Myocyte (in vitro differentiated cells): ENCODE measurements around the gene ICAM3. TPM values are rescaled to one million over a fixed set of nuclear protein-coding genes. Genes with fewer than 3 reads are reported as not detected.
A peak's percentile ranks its signal among the peaks of the same experiment; 100 is the strongest.

Experiments
- DNase-seq: peaks from one replicate; pipeline ENCODE4 v3.0.0-alpha.2; 2012; ENCODE audit warnings: low read depth
- total RNA-seq: library from RNA; depleted of rRNA; stranded (reverse); fragments of >200 nt; gene quantifications from 2 replicates; pipeline ENCODE4 v1.2.3, GENCODE V29; 2014

Gene ICAM3
- total RNA-seq, 1 donor from 2014 or later = 5.3 TPM

GRCh38 chr19:10292206-10292788 lies 47.1 kb downstream of the ICAM3 start:
- DNase-seq = peak; percentile 75

GRCh38 chr19:10291554-10292205 lies 47.7 kb downstream of the ICAM3 start:
- DNase-seq = no peak

GRCh38 chr19:10290876-10291553 lies 48.4 kb downstream of the ICAM3 start:
- DNase-seq = peak; percentile 69

DNA sequence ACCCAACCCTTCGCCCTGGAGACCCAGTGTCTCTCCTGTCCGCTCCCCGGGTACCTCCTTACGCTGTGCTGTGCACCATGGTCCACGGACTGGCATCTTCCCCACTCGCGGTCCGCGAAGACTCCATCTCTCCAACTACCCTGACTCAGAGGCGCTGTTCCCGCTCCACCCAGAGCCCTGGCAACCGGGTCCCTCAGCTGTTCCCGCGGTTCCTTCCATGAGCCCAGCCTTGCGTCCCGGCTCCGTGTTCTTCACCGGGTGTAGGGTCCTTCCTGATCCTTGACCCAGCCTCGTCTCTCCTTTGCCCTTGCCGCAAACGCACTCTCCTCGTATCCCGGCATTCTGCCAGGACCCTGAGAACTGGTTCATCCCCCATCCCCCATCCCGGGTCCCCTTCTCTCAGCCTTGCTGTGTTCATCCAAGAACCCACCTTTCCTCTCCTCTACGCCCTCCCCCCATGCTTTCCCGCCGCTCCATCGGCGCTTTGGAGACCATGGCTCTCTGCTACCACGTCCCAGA lies 49.0 kb downstream of the ICAM3 start:
- peak; percentile 36 for DNase-seq

- DNase-seq = no peak
Observed at GRCh38 chr19:10289836-10290356, 49.5 kb downstream of the ICAM3 start, which contains the start of gene ICAM5. TSS of gene ICAM5 (plus strand) at chr19:10289952. CDS start at chr19:10290044, 92 bp downstream.

- no peak for DNase-seq
Observed at GRCh38 chr19:10289167-10289835, 50.1 kb downstream of the ICAM3 start.

DNA sequence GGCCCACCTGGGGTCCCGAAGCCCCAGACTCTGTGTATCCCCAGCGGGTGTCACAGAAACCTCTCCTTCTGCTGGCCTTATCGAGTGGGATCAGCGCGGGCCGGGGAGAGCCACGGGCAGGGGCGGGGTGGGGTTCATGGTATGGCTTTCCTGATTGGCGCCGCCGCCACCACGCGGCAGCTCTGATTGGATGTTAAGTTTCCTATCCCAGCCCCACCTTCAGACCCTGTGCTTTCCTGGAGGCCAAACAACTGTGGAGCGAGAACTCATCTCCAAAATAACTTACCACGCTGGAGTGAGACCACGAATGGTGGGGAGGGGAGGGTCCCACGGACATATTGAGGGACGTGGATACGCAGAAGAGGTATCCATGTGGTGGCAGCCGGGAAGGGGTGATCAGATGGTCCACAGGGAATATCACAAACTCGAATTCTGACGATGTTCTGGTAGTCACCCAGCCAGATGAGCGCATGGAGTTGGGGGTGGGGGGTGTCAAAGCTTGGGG lies 50.7 kb downstream of the ICAM3 start:
- DNase-seq = no peak

DNA sequence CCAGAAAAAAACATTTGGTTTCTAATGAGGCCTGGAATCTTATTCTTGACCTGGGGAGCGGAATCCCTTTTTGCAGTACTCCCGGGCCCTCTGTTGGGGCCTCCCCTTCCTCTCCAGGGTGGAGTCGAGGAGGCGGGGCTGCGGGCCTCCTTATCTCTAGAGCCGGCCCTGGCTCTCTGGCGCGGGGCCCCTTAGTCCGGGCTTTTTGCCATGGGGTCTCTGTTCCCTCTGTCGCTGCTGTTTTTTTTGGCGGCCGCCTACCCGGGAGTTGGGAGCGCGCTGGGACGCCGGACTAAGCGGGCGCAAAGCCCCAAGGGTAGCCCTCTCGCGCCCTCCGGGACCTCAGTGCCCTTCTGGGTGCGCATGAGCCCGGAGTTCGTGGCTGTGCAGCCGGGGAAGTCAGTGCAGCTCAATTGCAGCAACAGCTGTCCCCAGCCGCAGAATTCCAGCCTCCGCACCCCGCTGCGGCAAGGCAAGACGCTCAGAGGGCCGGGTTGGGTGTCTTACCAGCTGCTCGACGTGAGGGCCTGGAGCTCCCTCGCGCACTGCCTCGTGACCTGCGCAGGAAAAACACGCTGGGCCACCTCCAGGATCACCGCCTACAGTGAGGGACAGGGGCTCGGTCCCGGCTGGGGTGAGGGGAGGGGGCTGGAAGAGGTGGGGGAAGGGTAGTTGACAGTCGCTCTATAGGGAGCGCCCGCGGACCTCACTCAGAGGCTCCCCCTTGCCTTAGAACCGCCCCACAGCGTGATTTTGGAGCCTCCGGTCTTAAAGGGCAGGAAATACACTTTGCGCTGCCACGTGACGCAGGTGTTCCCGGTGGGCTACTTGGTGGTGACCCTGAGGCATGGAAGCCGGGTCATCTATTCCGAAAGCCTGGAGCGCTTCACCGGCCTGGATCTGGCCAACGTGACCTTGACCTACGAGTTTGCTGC lies 52.4 kb downstream of the ICAM3 start, which contains the start of gene ICAM4:
Gene ICAM4, plus strand, starts transcription at position 153 of the 935 bp plus-strand sequence. Its CDS starts 58 bp downstream, at position 211.
- peak; percentile 79 for DNase-seq

GRCh38 chr19:10285393-10285792 lies 54.0 kb downstream of the ICAM3 start:
- no peak for DNase-seq

DNA sequence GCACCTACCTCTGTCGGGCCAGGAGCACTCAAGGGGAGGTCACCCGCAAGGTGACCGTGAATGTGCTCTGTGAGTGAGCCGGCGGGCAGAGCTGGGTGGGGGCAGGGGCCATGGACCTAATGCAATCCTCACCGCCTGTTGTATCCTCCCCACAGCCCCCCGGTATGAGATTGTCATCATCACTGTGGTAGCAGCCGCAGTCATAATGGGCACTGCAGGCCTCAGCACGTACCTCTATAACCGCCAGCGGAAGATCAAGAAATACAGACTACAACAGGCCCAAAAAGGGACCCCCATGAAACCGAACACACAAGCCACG lies 54.5 kb downstream of the ICAM3 start:
- no peak for DNase-seq

DNA sequence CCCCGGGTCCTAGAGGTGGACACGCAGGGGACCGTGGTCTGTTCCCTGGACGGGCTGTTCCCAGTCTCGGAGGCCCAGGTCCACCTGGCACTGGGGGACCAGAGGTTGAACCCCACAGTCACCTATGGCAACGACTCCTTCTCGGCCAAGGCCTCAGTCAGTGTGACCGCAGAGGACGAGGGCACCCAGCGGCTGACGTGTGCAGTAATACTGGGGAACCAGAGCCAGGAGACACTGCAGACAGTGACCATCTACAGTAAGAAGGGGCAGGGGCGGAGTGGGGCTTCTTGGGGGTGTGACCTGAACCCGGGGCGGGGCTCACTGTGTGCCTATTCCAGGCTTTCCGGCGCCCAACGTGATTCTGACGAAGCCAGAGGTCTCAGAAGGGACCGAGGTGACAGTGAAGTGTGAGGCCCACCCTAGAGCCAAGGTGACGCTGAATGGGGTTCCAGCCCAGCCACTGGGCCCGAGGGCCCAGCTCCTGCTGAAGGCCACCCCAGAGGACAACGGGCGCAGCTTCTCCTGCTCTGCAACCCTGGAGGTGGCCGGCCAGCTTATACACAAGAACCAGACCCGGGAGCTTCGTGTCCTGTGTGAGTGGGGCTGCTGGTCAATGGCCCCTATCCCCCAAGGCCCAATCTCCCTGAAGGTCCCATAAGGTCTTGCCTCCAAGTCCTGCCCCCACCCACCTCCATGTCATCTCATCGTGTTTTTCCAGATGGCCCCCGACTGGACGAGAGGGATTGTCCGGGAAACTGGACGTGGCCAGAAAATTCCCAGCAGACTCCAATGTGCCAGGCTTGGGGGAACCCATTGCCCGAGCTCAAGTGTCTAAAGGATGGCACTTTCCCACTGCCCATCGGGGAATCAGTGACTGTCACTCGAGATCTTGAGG lies 55.1 kb downstream of the ICAM3 start:
- no peak for DNase-seq

Other genes with a start within 250 kb of the ICAM3 start
- gene ANGPTL6, start 236.9 kb downstream of the ICAM3 start, total RNA-seq = 0.11 TPM in 1 of 2 replicates, not detected in the other
- gene PPAN, start 233.3 kb downstream of the ICAM3 start, total RNA-seq = 24.8 and 28.3 TPM in 2 replicates
- gene P2RY11, start 227.9 kb downstream of the ICAM3 start, total RNA-seq = 3.1 and 4.0 TPM in 2 replicates
- 226 and 251 TPM in 2 replicates for gene EIF3G, start 219.7 kb downstream of the ICAM3 start, total RNA-seq
- gene DNMT1, start 144.7 kb downstream of the ICAM3 start, total RNA-seq = 53.8 and 70.1 TPM in 2 replicates
- 1.8 and 3.5 TPM in 2 replicates for gene S1PR2, start 108.3 kb downstream of the ICAM3 start, total RNA-seq
- gene MRPL4, start 87.4 kb downstream of the ICAM3 start, total RNA-seq = 64.7 and 94.3 TPM in 2 replicates
- 5.1 and 21.3 TPM in 2 replicates for gene ICAM1, start 68.5 kb downstream of the ICAM3 start, total RNA-seq
- gene ICAM4, start 52.7 kb downstream of the ICAM3 start, total RNA-seq = 1.4 and 3.2 TPM in 2 replicates
- 7.2 and 8.3 TPM in 2 replicates for gene ICAM5, start 49.7 kb downstream of the ICAM3 start, total RNA-seq
- 1.8 and 4.2 TPM in 2 replicates for gene ZGLP1, start 29.8 kb downstream of the ICAM3 start, total RNA-seq
- gene FDX2, start 23.6 kb downstream of the ICAM3 start, total RNA-seq = 39.4 and 45.8 TPM in 2 replicates
- gene RAVER1, start 6.1 kb downstream of the ICAM3 start, total RNA-seq = 11.9 and 12.5 TPM in 2 replicates
- 61.6 and 67.2 TPM in 2 replicates for gene TYK2, start 40.9 kb upstream of the ICAM3 start, total RNA-seq
- gene CDC37, start 63.9 kb upstream of the ICAM3 start, total RNA-seq = 200 and 201 TPM in 2 replicates
- gene PDE4A, start 80.9 kb upstream of the ICAM3 start, total RNA-seq = 1.1 and 1.2 TPM in 2 replicates
- gene KEAP1, start 163.7 kb upstream of the ICAM3 start, total RNA-seq = 80.2 and 102 TPM in 2 replicates
- gene S1PR5, start 177.8 kb upstream of the ICAM3 start, total RNA-seq = 0.21 and 1.1 TPM in 2 replicates
- gene ATG4D, start 204.3 kb upstream of the ICAM3 start, total RNA-seq = 36.8 and 52.8 TPM in 2 replicates
- gene KRI1, start 226.4 kb upstream of the ICAM3 start, total RNA-seq = 13.9 and 22.1 TPM in 2 replicates
- gene CDKN2D, start 229.4 kb upstream of the ICAM3 start, total RNA-seq = 10.2 and 16.5 TPM in 2 replicates
- gene AP1M2, start 247.7 kb upstream of the ICAM3 start, total RNA-seq = 1.6 TPM in 1 of 2 replicates, not detected in the other